Erythroblast (primary cell): ENCODE data around the gene PGAM2.

Experiments
- GATA1 ChIP-seq: IDR thresholded peaks from 2 replicates; pipeline ENCODE4 v1.6.1; 2011; ENCODE audit warnings: low read depth, mild to moderate bottlenecking, control low read depth, low read length, moderate library complexity
- POLR2A ChIP-seq: IDR thresholded peaks from 2 replicates; pipeline ENCODE4 v1.6.1; 2011; ENCODE audit warnings: mild to moderate bottlenecking, low read length

DNA sequence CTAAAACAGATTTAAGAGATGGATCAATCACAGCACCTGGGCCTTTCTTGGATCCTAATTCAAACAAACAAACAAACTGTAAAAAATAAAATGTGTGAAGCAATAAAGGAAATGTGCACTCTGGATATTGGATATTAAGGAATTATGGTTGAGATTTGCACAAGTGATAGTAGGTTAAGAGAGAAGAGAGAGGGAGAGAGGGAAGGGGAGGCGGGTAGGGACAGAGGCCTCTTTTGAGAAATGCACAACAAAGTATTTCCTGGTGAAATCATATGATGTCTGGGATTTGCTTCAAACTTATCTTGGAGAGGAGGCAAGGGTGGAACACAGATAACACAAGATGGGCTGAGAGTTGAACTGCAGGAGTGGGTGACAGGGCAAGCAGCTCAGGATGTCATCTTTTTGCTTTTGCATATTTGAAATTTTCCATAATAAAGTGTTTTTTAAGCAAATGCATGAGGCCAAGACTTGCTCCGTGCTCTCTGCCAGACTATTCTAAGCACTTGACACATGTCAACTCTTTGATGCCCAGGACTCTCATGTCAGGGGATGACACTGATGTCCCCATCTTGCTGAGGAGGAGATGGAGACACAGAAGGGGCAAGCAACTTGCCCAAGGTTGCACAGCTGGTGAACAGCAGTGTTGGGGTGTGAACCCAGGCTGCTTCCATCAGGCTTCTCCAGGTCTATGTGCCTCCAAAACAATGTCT is 29.7 kb upstream of the PGAM2 start:
- TF ChIP-seq GATA1 (no peak), POLR2A (no peak)
